ENCODE data around the gene FERMT3. TPM values are rescaled to one million over a fixed set of nuclear protein-coding genes. Genes with fewer than 3 reads are reported as not detected.
A peak's percentile ranks its signal among the peaks of the same experiment; 100 is the strongest.

The FERMT3 gene
- total RNA-seq, 1 experiment from 2014 or later = 72.7 TPM

GRCh38 chr11:64208086-64208795 is 1.7 kb downstream of the FERMT3 start:
- peaks cover 8% of the 10 kb centered on the region; the same call in 1 of the 2 replicates for H4K20me1 ChIP-seq (ENCODE audit: insufficient read depth, low read depth, low read length)
- H3K9me2 ChIP-seq (replicated peaks; ENCODE audit: insufficient read depth, low read length) = no peaks in the 10 kb centered on the region
- H3K9ac ChIP-seq (ENCODE audit: low read length) = peak overlapping the region; percentile 91
- peaks cover 18% of the 10 kb centered on the region; the same call in 1 of the 2 replicates for H3K79me2 ChIP-seq (ENCODE audit: low read length)
- H3K4me1 ChIP-seq (ENCODE audit: low read length) = peaks cover 74% of the 10 kb centered on the region
- peaks cover 18% of the 10 kb centered on the region; the same call in 1 of the 2 replicates for H3K36me3 ChIP-seq (ENCODE audit: insufficient read depth, low read length)
- H3K9me3 ChIP-seq (ENCODE audit: low read length) = no peaks in the 10 kb centered on the region
- H3K27me3 ChIP-seq (ENCODE audit: low read length) = no peaks in the 10 kb centered on the region
- H2AFZ ChIP-seq (ENCODE audit: low read length) = no peak overlapping the region
- H3K4me2 ChIP-seq (ENCODE audit: low read depth, low read length, poor library complexity, severe bottlenecking) = peak overlapping the region; percentile 90
- DNase-seq = no peak
- H3K4me3 ChIP-seq (ENCODE audit: low read length) = peak overlapping the region; percentile 82
- H3K27ac ChIP-seq (ENCODE audit: low read length) = peak overlapping the region; percentile 92

GRCh38 chr11:64208796-64209562 is 2.5 kb downstream of the FERMT3 start:
- Histone ChIP-seq H3K4me3 (ENCODE audit: low read length) (no peak overlapping the region), H3K79me2 (ENCODE audit: low read length) (peaks cover 18% of the 10 kb centered on the region; the same call in 1 of the 2 replicates), H3K4me1 (ENCODE audit: low read length) (peaks cover 73% of the 10 kb centered on the region), H3K27ac (ENCODE audit: low read length) (peak overlapping the region; percentile 92; the same call in 1 of the 2 replicates), H3K36me3 (ENCODE audit: insufficient read depth, low read length) (peaks cover 15% of the 10 kb centered on the region; the same call in 1 of the 2 replicates), H3K9me3 (ENCODE audit: low read length) (no peaks in the 10 kb centered on the region), H3K9ac (ENCODE audit: low read length) (peak overlapping the region; percentile 91; the same call in 1 of the 2 replicates), H3K4me2 (ENCODE audit: low read depth, low read length, poor library complexity, severe bottlenecking) (no peak overlapping the region), H2AFZ (ENCODE audit: low read length) (no peak overlapping the region), H3K27me3 (ENCODE audit: low read length) (no peaks in the 10 kb centered on the region), H3K9me2 (replicated peaks; ENCODE audit: insufficient read depth, low read length) (no peaks in the 10 kb centered on the region), H4K20me1 (ENCODE audit: insufficient read depth, low read depth, low read length) (peaks cover 8% of the 10 kb centered on the region; the same call in 1 of the 2 replicates)
- no peak for DNase-seq

DNA sequence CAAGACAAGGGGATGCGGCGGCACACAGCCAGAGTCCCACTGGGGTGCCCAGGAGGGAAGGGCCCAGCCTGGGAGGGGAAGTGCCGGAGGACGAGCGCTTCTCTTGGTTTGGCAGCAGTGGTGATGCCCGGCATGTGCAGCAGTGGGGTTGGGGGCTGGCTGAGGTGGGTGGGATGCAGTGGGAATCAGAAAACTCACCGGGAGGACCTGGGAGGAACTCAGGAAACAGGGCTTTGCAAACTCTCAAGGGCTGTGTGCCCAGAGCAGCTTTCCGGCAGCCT is 3.0 kb downstream of the FERMT3 start:
- Histone ChIP-seq H3K9me2 (replicated peaks; ENCODE audit: insufficient read depth, low read length) (no peaks in the 10 kb centered on the region), H3K4me1 (ENCODE audit: low read length) (peaks cover 73% of the 10 kb centered on the region), H4K20me1 (ENCODE audit: insufficient read depth, low read depth, low read length) (peaks cover 8% of the 10 kb centered on the region; the same call in 1 of the 2 replicates), H3K27ac (ENCODE audit: low read length) (no peak overlapping the region), H3K4me2 (ENCODE audit: low read depth, low read length, poor library complexity, severe bottlenecking) (no peak overlapping the region), H3K27me3 (ENCODE audit: low read length) (no peaks in the 10 kb centered on the region), H3K36me3 (ENCODE audit: insufficient read depth, low read length) (peaks cover 14% of the 10 kb centered on the region; the same call in 1 of the 2 replicates), H3K4me3 (ENCODE audit: low read length) (no peak overlapping the region), H3K9ac (ENCODE audit: low read length) (no peak overlapping the region), H2AFZ (ENCODE audit: low read length) (no peak overlapping the region), H3K9me3 (ENCODE audit: low read length) (no peaks in the 10 kb centered on the region), H3K79me2 (ENCODE audit: low read length) (peaks cover 18% of the 10 kb centered on the region; the same call in 1 of the 2 replicates)
- DNase-seq = no peak

- Histone ChIP-seq H3K36me3 (ENCODE audit: insufficient read depth, low read length) (peaks cover 14% of the 10 kb centered on the region; the same call in 1 of the 2 replicates), H3K4me3 (ENCODE audit: low read length) (no peak overlapping the region), H3K9me3 (ENCODE audit: low read length) (no peaks in the 10 kb centered on the region), H3K27me3 (ENCODE audit: low read length) (no peaks in the 10 kb centered on the region), H3K9me2 (replicated peaks; ENCODE audit: insufficient read depth, low read length) (no peaks in the 10 kb centered on the region), H4K20me1 (ENCODE audit: insufficient read depth, low read depth, low read length) (peaks cover 8% of the 10 kb centered on the region; the same call in 1 of the 2 replicates), H3K4me2 (ENCODE audit: low read depth, low read length, poor library complexity, severe bottlenecking) (no peak overlapping the region), H2AFZ (ENCODE audit: low read length) (no peak overlapping the region), H3K79me2 (ENCODE audit: low read length) (peaks cover 15% of the 10 kb centered on the region; the same call in 1 of the 2 replicates), H3K4me1 (ENCODE audit: low read length) (peaks cover 73% of the 10 kb centered on the region), H3K27ac (ENCODE audit: low read length) (no peak overlapping the region), H3K9ac (ENCODE audit: low read length) (no peak overlapping the region)
- no peak for DNase-seq
Observed at GRCh38 chr11:64210301-64211020, 3.9 kb downstream of the FERMT3 start.

- Histone ChIP-seq H3K79me2 (ENCODE audit: low read length) (peaks cover 12% of the 10 kb centered on the region; the same call in 1 of the 2 replicates), H4K20me1 (ENCODE audit: insufficient read depth, low read depth, low read length) (peaks cover 8% of the 10 kb centered on the region; the same call in 1 of the 2 replicates), H2AFZ (ENCODE audit: low read length) (no peak overlapping the region), H3K36me3 (ENCODE audit: insufficient read depth, low read length) (peaks cover 14% of the 10 kb centered on the region; the same call in 1 of the 2 replicates), H3K9me2 (replicated peaks; ENCODE audit: insufficient read depth, low read length) (no peaks in the 10 kb centered on the region), H3K4me2 (ENCODE audit: low read depth, low read length, poor library complexity, severe bottlenecking) (no peak overlapping the region), H3K27ac (ENCODE audit: low read length) (no peak overlapping the region), H3K9me3 (ENCODE audit: low read length) (no peaks in the 10 kb centered on the region), H3K4me1 (ENCODE audit: low read length) (peaks cover 71% of the 10 kb centered on the region), H3K27me3 (ENCODE audit: low read length) (no peaks in the 10 kb centered on the region), H3K4me3 (ENCODE audit: low read length) (no peak overlapping the region), H3K9ac (ENCODE audit: low read length) (no peak overlapping the region)
- DNase-seq = no peak
Observed at GRCh38 chr11:64211181-64211872, 4.8 kb downstream of the FERMT3 start.

DNA sequence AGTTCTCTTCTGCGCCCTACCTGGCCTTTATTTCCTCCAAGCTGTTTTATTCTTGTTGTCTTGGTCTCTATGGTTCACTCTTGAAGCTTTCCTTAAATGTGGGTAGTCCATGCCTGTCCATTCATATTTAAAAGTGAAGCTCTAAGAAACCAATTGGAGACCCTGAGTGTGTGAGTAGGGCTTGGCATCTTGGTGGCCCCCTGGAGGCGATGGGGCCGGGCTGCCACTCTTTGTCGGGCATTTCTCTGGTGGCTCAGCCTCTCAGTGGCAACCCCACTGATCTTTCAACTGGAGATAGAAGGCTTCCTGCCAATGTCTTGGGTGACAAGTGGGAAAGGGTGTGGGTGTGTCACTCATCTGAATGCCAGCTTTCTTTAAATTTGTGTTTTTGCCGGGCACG is 10.4 kb downstream of the FERMT3 start:
- Histone ChIP-seq H2AFZ (ENCODE audit: low read length) (no peak overlapping the region), H3K4me3 (ENCODE audit: low read length) (no peak overlapping the region), H3K9ac (ENCODE audit: low read length) (no peak overlapping the region), H3K9me2 (replicated peaks; ENCODE audit: insufficient read depth, low read length) (no peaks in the 10 kb centered on the region), H3K27me3 (ENCODE audit: low read length) (no peaks in the 10 kb centered on the region), H3K4me2 (ENCODE audit: low read depth, low read length, poor library complexity, severe bottlenecking) (no peak overlapping the region), H3K4me1 (ENCODE audit: low read length) (peaks cover 40% of the 10 kb centered on the region), H3K27ac (ENCODE audit: low read length) (no peak overlapping the region), H3K79me2 (ENCODE audit: low read length) (no peaks in the 10 kb centered on the region), H3K36me3 (ENCODE audit: insufficient read depth, low read length) (peaks cover 15% of the 10 kb centered on the region; the same call in 1 of the 2 replicates), H3K9me3 (ENCODE audit: low read length) (no peaks in the 10 kb centered on the region), H4K20me1 (ENCODE audit: insufficient read depth, low read depth, low read length) (no peaks in the 10 kb centered on the region)
- DNase-seq = no peak

GRCh38 chr11:64218628-64219353 is 12.3 kb downstream of the FERMT3 start:
- H3K36me3 ChIP-seq (ENCODE audit: insufficient read depth, low read length) = peaks cover 9% of the 10 kb centered on the region; the same call in 1 of the 2 replicates
- H3K79me2 ChIP-seq (ENCODE audit: low read length) = no peaks in the 10 kb centered on the region
- H3K9me2 ChIP-seq (replicated peaks; ENCODE audit: insufficient read depth, low read length) = no peaks in the 10 kb centered on the region
- H3K4me3 ChIP-seq (ENCODE audit: low read length) = no peak overlapping the region
- no peaks in the 10 kb centered on the region for H3K27me3 ChIP-seq (ENCODE audit: low read length)
- H2AFZ ChIP-seq (ENCODE audit: low read length) = no peak overlapping the region
- H3K9ac ChIP-seq (ENCODE audit: low read length) = no peak overlapping the region
- H3K4me2 ChIP-seq (ENCODE audit: low read depth, low read length, poor library complexity, severe bottlenecking) = no peak overlapping the region
- no peak for DNase-seq
- no peaks in the 10 kb centered on the region for H3K9me3 ChIP-seq (ENCODE audit: low read length)
- H3K27ac ChIP-seq (ENCODE audit: low read length) = no peak overlapping the region
- peaks cover 28% of the 10 kb centered on the region for H3K4me1 ChIP-seq (ENCODE audit: low read length)
- no peaks in the 10 kb centered on the region for H4K20me1 ChIP-seq (ENCODE audit: insufficient read depth, low read depth, low read length)

Measured in Karpas-422 (cell line).